ENCODE results near the gene MCF2L.

DNA sequence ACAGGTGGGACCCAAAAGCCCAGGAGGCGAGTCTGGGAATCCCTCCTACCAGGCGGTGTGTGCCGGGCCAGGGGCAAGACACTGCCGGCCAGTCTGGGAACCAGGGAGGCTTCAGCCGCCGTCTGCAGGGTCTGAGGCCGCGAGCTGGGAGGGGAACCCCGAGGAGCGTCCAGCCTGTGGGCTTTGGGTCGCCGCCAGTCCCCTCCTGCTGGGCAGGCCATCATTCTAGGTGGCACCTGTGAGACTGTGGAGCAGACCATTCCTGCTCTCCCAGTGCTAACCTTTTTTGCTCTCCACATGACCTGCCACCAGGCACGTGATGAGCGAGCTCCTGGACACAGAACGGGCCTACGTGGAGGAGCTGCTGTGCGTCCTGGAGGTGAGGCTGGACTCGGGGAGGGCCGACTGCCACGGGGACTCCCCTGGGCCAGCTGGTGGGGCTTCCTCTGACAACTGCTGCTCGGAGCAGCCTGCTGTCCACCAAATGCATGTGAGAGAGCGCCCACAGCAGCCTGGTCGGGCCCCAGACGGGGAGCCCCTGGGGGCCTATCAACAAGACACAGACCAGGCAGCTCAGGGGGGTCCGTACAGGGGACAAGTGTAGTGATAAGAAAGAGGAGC, 112.0 kb downstream of the MCF2L start:
- TF ChIP-seq POLR2AphosphoS5 (IDR thresholded peaks at IDR 0.05; ENCODE audit: low read depth) (no peak), CTCF (conservative IDR thresholded peaks at IDR 0.05; ENCODE audit: low read depth in 2 of 2) (no peak)
- TF ChIP-seq, protein P1, sequence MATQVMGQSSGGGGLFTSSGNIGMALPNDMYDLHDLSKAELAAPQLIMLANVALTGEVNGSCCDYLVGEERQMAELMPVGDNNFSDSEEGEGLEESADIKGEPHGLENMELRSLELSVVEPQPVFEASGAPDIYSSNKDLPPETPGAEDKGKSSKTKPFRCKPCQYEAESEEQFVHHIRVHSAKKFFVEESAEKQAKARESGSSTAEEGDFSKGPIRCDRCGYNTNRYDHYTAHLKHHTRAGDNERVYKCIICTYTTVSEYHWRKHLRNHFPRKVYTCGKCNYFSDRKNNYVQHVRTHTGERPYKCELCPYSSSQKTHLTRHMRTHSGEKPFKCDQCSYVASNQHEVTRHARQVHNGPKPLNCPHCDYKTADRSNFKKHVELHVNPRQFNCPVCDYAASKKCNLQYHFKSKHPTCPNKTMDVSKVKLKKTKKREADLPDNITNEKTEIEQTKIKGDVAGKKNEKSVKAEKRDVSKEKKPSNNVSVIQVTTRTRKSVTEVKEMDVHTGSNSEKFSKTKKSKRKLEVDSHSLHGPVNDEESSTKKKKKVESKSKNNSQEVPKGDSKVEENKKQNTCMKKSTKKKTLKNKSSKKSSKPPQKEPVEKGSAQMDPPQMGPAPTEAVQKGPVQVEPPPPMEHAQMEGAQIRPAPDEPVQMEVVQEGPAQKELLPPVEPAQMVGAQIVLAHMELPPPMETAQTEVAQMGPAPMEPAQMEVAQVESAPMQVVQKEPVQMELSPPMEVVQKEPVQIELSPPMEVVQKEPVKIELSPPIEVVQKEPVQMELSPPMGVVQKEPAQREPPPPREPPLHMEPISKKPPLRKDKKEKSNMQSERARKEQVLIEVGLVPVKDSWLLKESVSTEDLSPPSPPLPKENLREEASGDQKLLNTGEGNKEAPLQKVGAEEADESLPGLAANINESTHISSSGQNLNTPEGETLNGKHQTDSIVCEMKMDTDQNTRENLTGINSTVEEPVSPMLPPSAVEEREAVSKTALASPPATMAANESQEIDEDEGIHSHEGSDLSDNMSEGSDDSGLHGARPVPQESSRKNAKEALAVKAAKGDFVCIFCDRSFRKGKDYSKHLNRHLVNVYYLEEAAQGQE (IDR thresholded peaks at IDR 0.05; ENCODE audit: unreplicated experiment), result no peak
